Endothelial cell of umbilical vein (primary cell): ENCODE results near the gene PLA2G4B. TPM values are rescaled to one million over a fixed set of nuclear protein-coding genes. Genes with fewer than 3 reads are reported as not detected.

Source experiments
- BruUV-seq: library from RNA; stranded (reverse); fragments of 400-500 nt; replicated peaks from 2 replicates; lab custom pipeline; 2021; lab: Mats Ljungman, UMichigan
- CTCF ChIA-PET: fragments of 300-600, 350-600 bp; sonication (Branson Sonifier 250); formaldehyde crosslinking; loops from one replicate; lab custom pipeline; 2021; ENCODE audit warnings: antibody characterized with exemption, inconsistent platforms; lab: Charles Lee
- POLR2A ChIA-PET: fragments of 300-600, 350-600 bp; sonication (Branson Sonifier 250); formaldehyde crosslinking; loops from one replicate; lab custom pipeline; 2021; ENCODE audit warnings: antibody characterized with exemption, inconsistent platforms; lab: Charles Lee
- DNase-seq: peaks from one replicate; pipeline ENCODE4 v3.0.0-alpha.2; 2011; ENCODE audit warnings: low read depth, low spot score
- FAIRE-seq: peaks from 2 replicates; lab custom pipeline; 2011; peaks lifted over from hg19 to GRCh38; lab: Jason Lieb, UNC
- H2AFZ ChIP-seq: 2 replicates; pipeline ENCODE4 v1.6.0; 2012; ENCODE audit warnings: low read depth, low read length, control low read depth, inconsistent platforms
- H3K27ac ChIP-seq: 2 replicates; pipeline ENCODE4 v1.5.1; 2011; ENCODE audit warnings: low read depth, mild to moderate bottlenecking, control low read depth, low read length, moderate library complexity; ENCODE audit not compliant: insufficient read depth
- H3K27me3 ChIP-seq, 2 experiments: 2 replicates each; pipeline versions ENCODE4 v1.6.0 to v1.6.1; 2011; ENCODE audit warnings: low read length in 2 of 2, mixed read lengths in 1 of 2; ENCODE audit not compliant: control insufficient read depth in 2 of 2, insufficient read depth in 2 of 2
- H3K36me3 ChIP-seq, 2 experiments: 2 replicates in 1 of 2; 3 replicates in 1 of 2; pipeline ENCODE4 v1.5.1; 2011; ENCODE audit warnings: low read length in 2 of 2, mild to moderate bottlenecking in 1 of 2, moderate library complexity in 1 of 2; ENCODE audit not compliant: control insufficient read depth in 2 of 2, insufficient read depth in 2 of 2; ENCODE audit errors: extremely low read depth in 1 of 2
- H3K4me1 ChIP-seq: 3 replicates; pipeline ENCODE4 v1.5.1; 2011; ENCODE audit warnings: mild to moderate bottlenecking, low read length; ENCODE audit not compliant: control insufficient read depth, insufficient read depth; ENCODE audit errors: extremely low read depth
- H3K4me2 ChIP-seq: 2 replicates; pipeline ENCODE4 v1.6.1; 2011; ENCODE audit warnings: low read length, control low read depth, mixed read lengths; ENCODE audit not compliant: insufficient read depth
- H3K4me3 ChIP-seq, 3 experiments: fragments of 200-600 bp in 1 of 3; sonication (generic), shearing (Covaris generic) in 1 of 3; replicated peaks in 1 of 3; 2 replicates each; pipeline ENCODE4 v1.5.1; 2011 to 2016; ENCODE audit warnings: control low read depth in 3 of 3, low read length in 3 of 3, mild to moderate bottlenecking in 2 of 3, inconsistent platforms in 1 of 3, low read depth in 1 of 3, moderate library complexity in 1 of 3; ENCODE audit not compliant: insufficient read depth in 1 of 3
- H3K79me2 ChIP-seq: 2 replicates; pipeline ENCODE4 v1.6.0; 2012; ENCODE audit warnings: low read length, inconsistent platforms; ENCODE audit not compliant: control insufficient read depth, insufficient read depth
- H3K9ac ChIP-seq: replicated peaks from 2 replicates; pipeline ENCODE3; 2011; ENCODE audit warnings: low read length, control low read depth; ENCODE audit not compliant: insufficient read depth; ENCODE audit errors: extremely low read depth
- H3K9me1 ChIP-seq: replicated peaks from 3 replicates; pipeline ENCODE4 v1.6.0; 2011; ENCODE audit warnings: mild to moderate bottlenecking, low read length; ENCODE audit not compliant: control insufficient read depth, insufficient read depth; ENCODE audit errors: extremely low read depth
- H3K9me3 ChIP-seq: replicated peaks from 2 replicates; pipeline ENCODE4 v1.5.1; 2012; ENCODE audit warnings: low read length, inconsistent platforms; ENCODE audit not compliant: control insufficient read depth, insufficient read depth
- H4K20me1 ChIP-seq: replicated peaks from 2 replicates; pipeline ENCODE3; 2011; ENCODE audit warnings: mild to moderate bottlenecking, low read length; ENCODE audit not compliant: control insufficient read depth, insufficient read depth; ENCODE audit errors: extremely low read depth
- FOS ChIP-seq: IDR thresholded peaks from 2 replicates; pipeline ENCODE4 v1.6.1; 2011; ENCODE audit warnings: mild to moderate bottlenecking, low read length, moderate library complexity, borderline replicate concordance; ENCODE audit not compliant: insufficient read depth
- GATA2 ChIP-seq: IDR thresholded peaks from 2 replicates; pipeline ENCODE4 v1.7.0; 2011; ENCODE audit warnings: low read depth, mild to moderate bottlenecking, moderate library complexity, mixed read lengths, low read length; ENCODE audit not compliant: insufficient read length, insufficient read depth
- POLR2A ChIP-seq: IDR thresholded peaks from 2 replicates; pipeline ENCODE4 v1.6.1; 2012; ENCODE audit warnings: low read depth, mild to moderate bottlenecking, control low read depth, low read length
- POLR2AphosphoS5 ChIP-seq: IDR thresholded peaks from 2 replicates; pipeline ENCODE4 v1.6.1; 2012; ENCODE audit warnings: low read depth, mild to moderate bottlenecking, control low read depth, low read length, moderate library complexity; ENCODE audit not compliant: insufficient read depth
- dilution Hi-C: fragments of 300-500 bp; cut with MboI; formaldehyde crosslinking; loops from one replicate; pipeline ENCODE4 v1.15.0; 2019; ENCODE audit warnings: low sequenced_read_pairs; ENCODE audit not compliant: extremely low pct_ligation_motif_present
- intact Hi-C: fragments of 100-400 bp; cut with micrococcal nuclease; formaldehyde crosslinking; loops from one replicate; pipeline ENCODE4 v1.10.0; 2022
- polyA plus RNA-seq, 4 experiments: library from polyadenylated mRNA; depleted of rRNA in 3 of 4; stranded (reverse) in 3 of 4; unstranded in 1 of 4; fragments of >200 nt; gene quantifications; 2 replicates each; pipeline versions ENCODE4 v1.2.1 to v1.2.3, GENCODE V29; 2011 to 2012; ENCODE audit warnings: missing spikeins in 1 of 4
- total RNA-seq: library from RNA; stranded (reverse); gene quantifications from 2 replicates; pipeline ENCODE4 v1.2.3, GENCODE V29; 2021
- TF ChIP-seq, protein P1 (sequence below), 2 donors: IDR thresholded peaks; 1 replicate in 1 of 2; 2 replicates in 1 of 2; pipeline ENCODE4 v1.5.1; 2011; ENCODE audit warnings: low read length in 2 of 2, mild to moderate bottlenecking in 2 of 2, moderate library complexity in 2 of 2, control low read depth in 1 of 2, inconsistent platforms in 1 of 2, low read depth in 1 of 2; ENCODE audit not compliant: insufficient read depth in 1 of 2; ENCODE audit errors: extremely low read depth in 1 of 2

Gene PLA2G4B
- total and polyA plus RNA-seq, 2 donors (not counting 3 experiments of a cell fraction or from before 2014, with no cell fraction given): 4.0 to 7.9 TPM

DNA sequence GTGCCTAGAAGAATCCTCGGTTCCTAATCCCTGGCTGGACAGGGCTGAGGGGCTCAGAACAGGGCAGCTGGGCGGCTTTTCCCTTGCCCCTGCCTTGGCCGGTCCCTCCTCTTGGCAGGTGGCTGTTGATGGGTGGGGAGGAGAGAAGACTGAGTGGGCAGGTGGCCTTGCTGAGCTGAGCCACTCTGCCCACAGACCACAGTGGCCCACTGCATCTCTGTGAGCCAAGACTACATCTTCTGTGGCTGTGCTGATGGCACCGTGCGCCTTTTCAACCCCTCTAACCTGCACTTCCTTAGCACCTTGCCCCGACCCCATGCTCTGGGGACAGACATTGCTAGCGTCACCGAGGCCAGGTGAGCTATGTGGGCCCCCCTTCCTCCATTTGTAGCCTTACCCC, 25.2 kb upstream of the PLA2G4B start:
- dilution Hi-C loops (no loop called here), intact Hi-C loops (no loop called here)
- no peak overlapping the region for H2AFZ ChIP-seq
- H3K4me2 ChIP-seq: no peak overlapping the region
- peaks cover 8% of the 10 kb centered on the region for H3K4me1 ChIP-seq
- H3K9me3 ChIP-seq: no peaks in the 10 kb centered on the region
- ChIA-PET POLR2A (interaction anchor here (0.5 kb wide), 1 partner anchor 14 kb away, joined by 3 read pairs; no protein-coding TSS in a partner anchor), CTCF (interaction anchor here (0.7 to 15.9 kb wide), 6 partner anchors 15 to 348 kb away, joined by 3 to 754 read pairs (median 6); partner anchors contain the start of genes JMJD7 and MAPKBP1)
- no TSS peak for BruUV-seq
- H3K9ac ChIP-seq: no peak overlapping the region
- H3K9me1 ChIP-seq: no peaks in the 10 kb centered on the region
- H3K27ac ChIP-seq: no peak overlapping the region
- H3K4me3 ChIP-seq: no peak overlapping the region
- no peaks in the 10 kb centered on the region for H3K79me2 ChIP-seq
- no peaks in the 10 kb centered on the region for H3K27me3 ChIP-seq
- H3K36me3 ChIP-seq: peaks cover 10 to 41% of the 10 kb centered on the region in 2 experiments
- TF ChIP-seq POLR2AphosphoS5 (no peak), FOS (no peak)
- TF ChIP-seq, protein P1, sequence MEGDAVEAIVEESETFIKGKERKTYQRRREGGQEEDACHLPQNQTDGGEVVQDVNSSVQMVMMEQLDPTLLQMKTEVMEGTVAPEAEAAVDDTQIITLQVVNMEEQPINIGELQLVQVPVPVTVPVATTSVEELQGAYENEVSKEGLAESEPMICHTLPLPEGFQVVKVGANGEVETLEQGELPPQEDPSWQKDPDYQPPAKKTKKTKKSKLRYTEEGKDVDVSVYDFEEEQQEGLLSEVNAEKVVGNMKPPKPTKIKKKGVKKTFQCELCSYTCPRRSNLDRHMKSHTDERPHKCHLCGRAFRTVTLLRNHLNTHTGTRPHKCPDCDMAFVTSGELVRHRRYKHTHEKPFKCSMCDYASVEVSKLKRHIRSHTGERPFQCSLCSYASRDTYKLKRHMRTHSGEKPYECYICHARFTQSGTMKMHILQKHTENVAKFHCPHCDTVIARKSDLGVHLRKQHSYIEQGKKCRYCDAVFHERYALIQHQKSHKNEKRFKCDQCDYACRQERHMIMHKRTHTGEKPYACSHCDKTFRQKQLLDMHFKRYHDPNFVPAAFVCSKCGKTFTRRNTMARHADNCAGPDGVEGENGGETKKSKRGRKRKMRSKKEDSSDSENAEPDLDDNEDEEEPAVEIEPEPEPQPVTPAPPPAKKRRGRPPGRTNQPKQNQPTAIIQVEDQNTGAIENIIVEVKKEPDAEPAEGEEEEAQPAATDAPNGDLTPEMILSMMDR (IDR thresholded peaks at IDR 0.05; ENCODE audit: extremely low read depth in 1 of 2, insufficient read depth in 1 of 2, low read depth in 1 of 2, low read length in 2 of 2): no peak
- DNase-seq (no peak), FAIRE-seq (no peak)
- no peaks in the 10 kb centered on the region for H4K20me1 ChIP-seq

DNA sequence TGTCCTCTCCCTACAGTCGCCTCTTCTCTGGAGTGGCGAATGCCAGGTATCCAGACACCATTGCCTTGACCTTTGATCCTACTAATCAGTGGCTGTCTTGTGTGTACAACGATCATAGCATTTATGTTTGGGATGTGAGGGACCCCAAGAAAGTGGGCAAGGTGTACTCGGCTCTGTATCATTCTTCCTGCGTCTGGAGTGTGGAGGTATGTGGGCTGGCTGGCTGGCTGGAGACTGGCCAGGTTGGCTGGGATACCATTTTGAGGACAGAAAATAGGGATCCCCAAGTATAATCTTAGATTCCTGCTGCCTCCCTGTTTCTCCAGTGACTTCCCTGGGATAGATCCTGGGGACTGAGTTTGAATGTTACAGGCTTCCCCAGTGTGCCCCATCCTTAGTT, 24.1 kb upstream of the PLA2G4B start:
- Histone ChIP-seq H3K4me2 (no peak overlapping the region), H3K4me1 (peaks cover under 1% of the 10 kb centered on the region), H3K9me1 (no peaks in the 10 kb centered on the region), H4K20me1 (no peaks in the 10 kb centered on the region), H3K27me3 (no peaks in the 10 kb centered on the region), H3K9ac (no peak overlapping the region), H3K9me3 (no peaks in the 10 kb centered on the region), H2AFZ (no peak overlapping the region), H3K79me2 (no peaks in the 10 kb centered on the region), H3K36me3 (peaks cover 16 to 49% of the 10 kb centered on the region in 2 experiments), H3K27ac (no peak overlapping the region), H3K4me3 (no peak overlapping the region)
- intact Hi-C loops (no loop called here), dilution Hi-C loops (no loop called here)
- BruUV-seq: no TSS peak
- DNase-seq (no peak), FAIRE-seq (no peak)
- no peak for TF ChIP-seq GATA2
- TF ChIP-seq FOS: no peak
- TF ChIP-seq POLR2A: no peak
- ChIA-PET CTCF (interaction anchor here (1.4 to 15.9 kb wide), 2 partner anchors 39 to 349 kb away, joined by 6 to 754 read pairs; partner anchors contain the start of gene MAPKBP1), POLR2A (no interaction called here)
